ENCODE data around the gene NIM1K.

NIM1K gene

GRCh38 chr5:43275391-43275790, 83.4 kb downstream of the NIM1K start:
- TF ChIP-seq RARB (CRISPR knock-in tag; IDR thresholded peaks at IDR 0.05) = no peak
- no peak for TF ChIP-seq ARNTL (CRISPR knock-in tag; IDR thresholded peaks at IDR 0.05; ENCODE audit: borderline replicate concordance, low read depth)
- TF ChIP-seq ZNF70 (CRISPR knock-in tag; IDR thresholded peaks at IDR 0.05) = no peak
- no peak for TF ChIP-seq CSDC2 (CRISPR knock-in tag; IDR thresholded peaks at IDR 0.05)
- no peak for TF ChIP-seq BACH2 (CRISPR knock-in tag; IDR thresholded peaks at IDR 0.05; ENCODE audit: borderline replicate concordance)
- no peak for TF ChIP-seq PPARA (CRISPR knock-in tag; IDR thresholded peaks at IDR 0.05; ENCODE audit: borderline replicate concordance)
- TF ChIP-seq, protein P1, sequence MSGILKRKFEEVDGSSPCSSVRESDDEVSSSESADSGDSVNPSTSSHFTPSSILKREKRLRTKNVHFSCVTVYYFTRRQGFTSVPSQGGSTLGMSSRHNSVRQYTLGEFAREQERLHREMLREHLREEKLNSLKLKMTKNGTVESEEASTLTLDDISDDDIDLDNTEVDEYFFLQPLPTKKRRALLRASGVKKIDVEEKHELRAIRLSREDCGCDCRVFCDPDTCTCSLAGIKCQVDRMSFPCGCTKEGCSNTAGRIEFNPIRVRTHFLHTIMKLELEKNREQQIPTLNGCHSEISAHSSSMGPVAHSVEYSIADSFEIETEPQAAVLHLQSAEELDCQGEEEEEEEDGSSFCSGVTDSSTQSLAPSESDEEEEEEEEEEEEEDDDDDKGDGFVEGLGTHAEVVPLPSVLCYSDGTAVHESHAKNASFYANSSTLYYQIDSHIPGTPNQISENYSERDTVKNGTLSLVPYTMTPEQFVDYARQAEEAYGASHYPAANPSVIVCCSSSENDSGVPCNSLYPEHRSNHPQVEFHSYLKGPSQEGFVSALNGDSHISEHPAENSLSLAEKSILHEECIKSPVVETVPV (CRISPR knock-in tag; IDR thresholded peaks at IDR 0.05) = no peak
- TF ChIP-seq, protein P2, sequence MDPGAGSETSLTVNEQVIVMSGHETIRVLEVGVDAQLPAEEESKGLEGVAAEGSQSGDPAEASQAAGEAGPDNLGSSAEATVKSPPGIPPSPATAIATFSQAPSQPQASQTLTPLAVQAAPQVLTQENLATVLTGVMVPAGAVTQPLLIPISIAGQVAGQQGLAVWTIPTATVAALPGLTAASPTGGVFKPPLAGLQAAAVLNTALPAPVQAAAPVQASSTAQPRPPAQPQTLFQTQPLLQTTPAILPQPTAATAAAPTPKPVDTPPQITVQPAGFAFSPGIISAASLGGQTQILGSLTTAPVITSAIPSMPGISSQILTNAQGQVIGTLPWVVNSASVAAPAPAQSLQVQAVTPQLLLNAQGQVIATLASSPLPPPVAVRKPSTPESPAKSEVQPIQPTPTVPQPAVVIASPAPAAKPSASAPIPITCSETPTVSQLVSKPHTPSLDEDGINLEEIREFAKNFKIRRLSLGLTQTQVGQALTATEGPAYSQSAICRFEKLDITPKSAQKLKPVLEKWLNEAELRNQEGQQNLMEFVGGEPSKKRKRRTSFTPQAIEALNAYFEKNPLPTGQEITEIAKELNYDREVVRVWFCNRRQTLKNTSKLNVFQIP (CRISPR knock-in tag; IDR thresholded peaks at IDR 0.05; ENCODE audit: borderline replicate concordance, low read depth) = no peak
- TF ChIP-seq TOX (CRISPR knock-in tag; IDR thresholded peaks at IDR 0.05; ENCODE audit: borderline replicate concordance) = no peak
- TF ChIP-seq, protein P3, sequence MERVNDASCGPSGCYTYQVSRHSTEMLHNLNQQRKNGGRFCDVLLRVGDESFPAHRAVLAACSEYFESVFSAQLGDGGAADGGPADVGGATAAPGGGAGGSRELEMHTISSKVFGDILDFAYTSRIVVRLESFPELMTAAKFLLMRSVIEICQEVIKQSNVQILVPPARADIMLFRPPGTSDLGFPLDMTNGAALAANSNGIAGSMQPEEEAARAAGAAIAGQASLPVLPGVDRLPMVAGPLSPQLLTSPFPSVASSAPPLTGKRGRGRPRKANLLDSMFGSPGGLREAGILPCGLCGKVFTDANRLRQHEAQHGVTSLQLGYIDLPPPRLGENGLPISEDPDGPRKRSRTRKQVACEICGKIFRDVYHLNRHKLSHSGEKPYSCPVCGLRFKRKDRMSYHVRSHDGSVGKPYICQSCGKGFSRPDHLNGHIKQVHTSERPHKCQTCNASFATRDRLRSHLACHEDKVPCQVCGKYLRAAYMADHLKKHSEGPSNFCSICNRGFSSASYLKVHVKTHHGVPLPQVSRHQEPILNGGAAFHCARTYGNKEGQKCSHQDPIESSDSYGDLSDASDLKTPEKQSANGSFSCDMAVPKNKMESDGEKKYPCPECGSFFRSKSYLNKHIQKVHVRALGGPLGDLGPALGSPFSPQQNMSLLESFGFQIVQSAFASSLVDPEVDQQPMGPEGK (CRISPR knock-in tag; IDR thresholded peaks at IDR 0.05; ENCODE audit: borderline replicate concordance) = no peak
- no peak for TF ChIP-seq CREB5 (CRISPR knock-in tag; IDR thresholded peaks at IDR 0.05; ENCODE audit: low read depth)
- no peak for TF ChIP-seq ZNF8 (CRISPR knock-in tag; IDR thresholded peaks at IDR 0.05)
- ATAC-seq = no peak

DNA sequence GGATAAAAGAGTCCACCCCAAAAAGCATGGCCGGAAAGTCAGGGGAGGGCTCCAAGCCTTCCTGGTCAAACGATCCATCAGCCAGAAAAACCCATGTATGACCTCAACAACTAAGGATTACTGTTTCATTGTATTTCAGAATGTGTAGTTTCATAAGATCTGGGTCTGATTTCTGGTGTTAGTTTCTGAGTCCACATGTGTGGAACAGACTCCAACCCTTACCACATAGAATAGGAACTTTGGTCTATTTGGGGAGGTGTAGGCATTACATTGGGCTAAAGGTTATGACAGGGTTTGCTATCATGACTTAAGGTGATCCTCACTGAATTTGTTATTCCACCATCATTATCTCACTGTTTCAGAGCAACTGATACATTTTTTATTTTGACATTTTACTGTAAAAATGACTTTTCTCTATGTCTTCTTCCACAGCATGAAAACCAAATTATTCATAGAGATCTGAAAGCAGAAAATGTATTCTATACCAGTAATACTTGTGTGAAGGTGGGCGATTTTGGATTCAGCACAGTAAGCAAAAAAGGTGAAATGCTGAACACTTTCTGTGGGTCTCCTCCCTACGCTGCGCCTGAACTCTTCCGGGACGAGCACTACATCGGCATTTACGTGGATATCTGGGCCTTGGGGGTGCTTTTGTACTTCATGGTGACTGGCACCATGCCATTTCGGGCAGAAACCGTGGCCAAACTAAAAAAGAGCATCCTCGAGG, 87.7 kb downstream of the NIM1K start:
- no peak for TF ChIP-seq ARNTL (CRISPR knock-in tag; IDR thresholded peaks at IDR 0.05; ENCODE audit: borderline replicate concordance, low read depth)
- no peak for TF ChIP-seq ISL1 (CRISPR knock-in tag; IDR thresholded peaks at IDR 0.05)
- no peak for TF ChIP-seq CSDC2 (CRISPR knock-in tag; IDR thresholded peaks at IDR 0.05)
- no peak for TF ChIP-seq CREB5 (CRISPR knock-in tag; IDR thresholded peaks at IDR 0.05; ENCODE audit: low read depth)
- no peak for ATAC-seq

DNA sequence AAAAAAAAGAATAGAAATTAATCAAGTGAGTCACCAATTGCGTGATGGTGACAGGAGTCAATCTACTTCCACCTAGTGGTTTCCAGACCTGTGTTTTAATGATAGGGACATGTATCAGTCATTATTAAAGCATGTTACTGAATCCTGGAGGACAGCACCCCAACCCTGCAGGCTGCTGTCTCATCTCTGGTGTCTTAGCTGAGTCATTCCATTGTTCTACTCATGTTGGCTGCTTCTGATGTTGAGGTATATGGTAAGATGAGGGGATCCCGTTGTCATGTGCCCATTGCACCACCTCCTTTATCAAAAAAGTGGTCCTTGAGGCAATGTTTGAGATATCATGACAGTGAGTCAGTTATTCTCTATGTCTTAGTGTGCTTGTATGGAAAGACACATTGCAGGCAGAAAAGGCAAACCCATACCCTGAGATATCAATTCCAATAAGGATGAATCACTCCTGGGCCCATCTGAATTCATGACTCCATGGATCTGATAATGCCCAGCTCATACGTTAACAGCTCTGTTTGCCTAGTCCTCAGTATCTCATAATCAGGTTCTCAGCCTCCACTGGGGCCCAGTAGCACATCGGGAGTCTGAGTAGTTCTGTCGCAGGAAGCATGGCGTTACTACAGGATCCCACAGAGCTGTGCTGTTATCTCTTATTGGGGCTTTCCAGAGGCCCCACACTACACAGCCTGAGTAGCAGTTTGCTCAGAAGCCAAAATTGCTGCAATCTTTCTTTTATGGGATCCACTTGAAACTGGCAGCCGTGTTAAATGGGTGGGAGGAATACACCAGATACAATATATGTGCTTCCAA, 90.0 kb downstream of the NIM1K start:
- no peak for ATAC-seq
- TF ChIP-seq, protein P3 (CRISPR knock-in tag; IDR thresholded peaks at IDR 0.05; ENCODE audit: borderline replicate concordance) = no peak
- TF ChIP-seq CREB5 (CRISPR knock-in tag; IDR thresholded peaks at IDR 0.05; ENCODE audit: low read depth) (no peak), ZNF70 (CRISPR knock-in tag; IDR thresholded peaks at IDR 0.05) (no peak)
